GM21528 (cell line): ENCODE measurements around the gene ZNF615.
"Not testable (repeated sequence)": the region's sequence is repeated elsewhere in the genome, so short reads cannot be mapped to it uniquely, and the experiment has no call there.

Experiments
- ATAC-seq: cut with Tn5 transposase; IDR thresholded peaks from one replicate; pipeline ENCODE4 v1.9.1; 2021; ENCODE audit warnings: mild to moderate bottlenecking, moderate library complexity; ENCODE audit not compliant: unreplicated experiment, low FRiP score

ZNF615 gene

DNA sequence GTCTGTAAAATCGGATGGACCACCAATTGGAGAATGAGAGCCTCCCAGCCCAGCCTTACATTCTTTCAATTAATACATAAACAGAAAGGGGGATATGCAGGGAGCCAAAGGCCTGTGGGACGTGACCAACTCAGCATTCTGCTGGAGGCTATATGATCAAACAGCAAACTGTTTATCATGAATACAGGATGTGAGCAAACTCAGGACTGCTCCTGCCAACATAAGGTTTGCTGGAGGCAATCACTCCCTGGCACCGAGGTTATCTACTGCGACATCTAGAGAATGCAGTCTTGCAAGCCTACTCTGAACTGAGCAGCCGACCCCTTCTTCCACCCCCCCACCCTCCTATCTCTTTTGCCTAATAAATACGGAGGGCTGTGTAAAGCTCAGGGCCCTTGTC is 27.1 kb downstream of the ZNF615 start:
- not testable (repeated sequence) for ATAC-seq

DNA sequence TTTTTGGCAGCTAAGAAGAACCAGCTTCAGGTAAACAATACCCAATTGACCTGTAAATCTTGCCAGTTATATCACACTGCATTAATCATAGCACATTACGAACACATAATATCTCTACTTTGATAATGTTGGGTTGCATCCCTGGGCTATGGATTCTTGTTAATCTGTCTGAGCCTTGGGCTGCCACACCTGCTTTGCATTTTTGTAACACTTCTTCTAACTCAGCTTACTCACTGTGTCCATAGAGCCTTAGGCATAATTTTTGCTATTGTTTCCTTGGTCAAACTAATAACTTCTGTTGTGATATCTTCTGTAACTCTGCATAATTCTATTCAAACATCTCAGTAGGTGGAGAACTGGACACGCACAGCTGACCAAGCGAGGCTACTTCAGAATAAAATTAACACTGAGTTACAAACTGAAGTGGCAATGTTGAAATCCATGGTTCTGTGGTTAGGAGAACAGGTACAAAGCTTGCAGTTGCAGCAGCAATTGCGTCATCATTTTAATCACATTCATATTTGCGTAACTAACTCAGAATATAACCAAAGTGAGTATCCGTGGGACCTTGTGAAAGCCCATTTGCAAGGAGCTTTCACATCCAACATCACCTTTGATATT is 27.8 kb downstream of the ZNF615 start:
- ATAC-seq: no peak

DNA sequence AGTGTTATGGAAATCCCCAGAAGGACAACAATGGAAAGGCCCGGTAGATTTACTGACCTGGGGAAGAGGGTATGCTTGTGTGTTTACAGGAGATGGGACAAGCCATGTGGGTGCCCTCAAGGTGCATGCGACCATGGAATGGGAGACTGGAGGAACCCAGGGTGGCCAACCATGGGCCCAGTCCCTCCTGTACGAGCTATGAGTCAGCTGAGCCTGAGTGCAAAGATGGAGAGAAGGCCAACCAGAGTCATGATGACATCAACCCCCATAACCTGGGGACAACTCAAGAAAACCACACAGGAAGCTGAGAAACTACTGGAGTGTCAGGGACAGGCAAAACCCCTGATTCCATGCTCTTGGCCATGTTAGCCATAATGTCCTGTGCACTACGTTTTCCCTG is 29.1 kb downstream of the ZNF615 start:
- no peak for ATAC-seq

DNA sequence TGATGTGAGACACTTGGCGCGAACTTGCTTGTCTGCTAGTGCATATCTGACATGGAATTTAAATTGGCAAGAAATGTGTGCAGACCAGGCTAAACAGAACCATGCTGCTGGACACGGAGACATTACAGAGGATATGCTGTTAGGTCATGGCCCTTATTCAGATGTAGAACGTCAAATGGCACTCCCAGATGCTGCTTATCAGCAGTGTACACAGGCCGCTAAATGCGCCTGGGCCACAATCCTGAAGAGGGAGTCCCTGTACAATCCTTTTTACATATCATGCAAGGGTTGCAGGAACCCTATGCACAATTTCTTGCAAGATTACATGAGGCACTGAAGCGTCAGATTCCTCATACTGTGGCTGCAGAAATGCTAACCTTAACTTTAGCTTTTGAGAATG is 30.7 kb downstream of the ZNF615 start:
- ATAC-seq: no peak

DNA sequence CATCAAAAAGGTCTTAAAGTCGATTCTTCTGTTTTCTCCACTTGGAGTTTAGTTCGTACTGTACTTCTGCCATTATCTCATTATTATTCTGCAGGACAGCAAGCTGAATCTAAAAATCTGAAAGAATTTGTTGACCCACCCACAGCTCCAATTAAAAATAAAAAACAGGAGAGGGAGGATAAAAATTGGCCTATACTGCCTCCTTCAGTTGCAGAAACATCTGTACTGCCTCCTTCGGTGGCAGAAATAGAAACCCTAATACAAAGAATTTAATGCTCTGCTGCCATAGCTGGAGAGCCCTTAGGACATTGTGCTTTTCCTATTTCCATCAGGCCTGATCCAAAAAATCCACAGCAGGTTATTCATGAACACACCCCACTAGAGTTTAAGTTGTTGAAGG is 31.2 kb downstream of the ZNF615 start:
- no peak for ATAC-seq

DNA sequence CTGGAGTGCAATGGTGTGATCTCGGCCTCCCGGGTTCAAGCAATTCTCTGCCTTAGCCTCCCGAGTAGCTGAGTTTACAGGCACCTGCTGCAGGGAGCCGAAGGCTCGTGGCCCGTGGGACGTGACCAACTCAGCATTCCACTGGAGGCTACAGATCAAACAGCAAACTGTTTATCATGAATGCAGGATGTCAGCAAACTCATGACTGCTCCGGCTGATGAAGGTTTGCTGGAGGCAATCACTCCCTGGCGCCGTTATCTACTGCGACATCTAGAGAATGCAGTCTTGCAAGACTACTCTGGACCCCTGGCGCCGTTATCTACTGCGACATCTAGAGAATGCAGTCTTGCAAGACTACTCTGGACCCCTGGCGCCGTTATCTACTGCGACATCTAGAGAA is 32.2 kb downstream of the ZNF615 start:
- not testable (repeated sequence) for ATAC-seq

DNA sequence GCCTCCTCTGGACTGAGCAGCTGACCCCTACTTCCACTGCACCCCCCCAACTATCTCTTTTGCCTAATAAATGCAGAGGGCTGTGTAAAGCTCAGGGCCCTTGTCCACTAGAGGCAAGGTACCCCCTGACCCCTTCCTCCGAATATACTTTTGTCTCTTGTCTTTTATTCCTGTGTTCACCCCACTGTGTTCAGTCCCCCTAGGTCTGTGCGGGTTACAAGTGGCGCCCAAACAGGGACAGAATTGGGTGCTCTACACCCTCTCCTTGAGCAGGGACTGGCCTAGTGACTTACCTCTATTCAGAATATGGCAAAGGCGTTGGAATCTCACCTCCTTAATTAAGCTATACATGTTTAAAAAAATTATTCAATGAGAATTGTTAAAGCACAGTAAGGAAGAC is 36.4 kb downstream of the ZNF615 start:
- ATAC-seq: no peak

DNA sequence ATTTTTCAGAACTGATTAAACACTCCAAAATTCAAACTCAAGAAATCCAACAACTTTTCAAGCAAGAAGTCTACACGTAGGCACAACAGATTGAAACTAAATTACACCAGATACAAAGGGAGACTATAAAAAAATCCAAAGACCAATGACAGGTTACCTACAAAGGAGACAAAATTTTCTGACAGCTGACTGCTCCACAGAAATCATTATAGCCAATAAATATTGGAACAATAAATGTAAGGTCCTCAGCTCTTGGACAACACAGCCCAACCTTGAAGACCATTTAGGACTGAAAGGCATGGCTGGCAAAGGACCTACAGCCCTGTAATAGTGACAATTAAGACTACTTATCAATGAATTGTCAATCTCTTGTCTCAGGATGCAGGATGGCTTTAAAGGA is 37.3 kb downstream of the ZNF615 start:
- no peak for ATAC-seq

DNA sequence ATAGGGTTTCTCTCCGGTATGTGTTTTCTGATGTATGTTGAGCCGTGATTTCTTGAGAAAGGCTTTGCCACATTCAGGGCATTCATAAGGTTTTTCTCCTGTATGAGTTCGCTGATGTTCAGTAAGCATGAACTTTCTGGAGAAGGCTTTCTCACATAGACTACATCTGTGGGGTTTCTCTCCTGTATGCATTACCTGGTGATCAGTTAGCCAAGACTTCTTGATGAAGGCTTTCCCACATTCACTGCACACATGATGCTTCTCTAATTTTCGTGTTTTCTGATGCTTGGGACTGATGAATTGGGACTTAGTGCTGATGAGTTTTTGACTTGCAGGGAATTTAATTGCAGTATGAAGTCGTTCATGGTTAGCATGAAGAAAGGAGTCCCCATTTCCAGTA is 42.4 kb downstream of the ZNF615 start:
- ATAC-seq: no peak

DNA sequence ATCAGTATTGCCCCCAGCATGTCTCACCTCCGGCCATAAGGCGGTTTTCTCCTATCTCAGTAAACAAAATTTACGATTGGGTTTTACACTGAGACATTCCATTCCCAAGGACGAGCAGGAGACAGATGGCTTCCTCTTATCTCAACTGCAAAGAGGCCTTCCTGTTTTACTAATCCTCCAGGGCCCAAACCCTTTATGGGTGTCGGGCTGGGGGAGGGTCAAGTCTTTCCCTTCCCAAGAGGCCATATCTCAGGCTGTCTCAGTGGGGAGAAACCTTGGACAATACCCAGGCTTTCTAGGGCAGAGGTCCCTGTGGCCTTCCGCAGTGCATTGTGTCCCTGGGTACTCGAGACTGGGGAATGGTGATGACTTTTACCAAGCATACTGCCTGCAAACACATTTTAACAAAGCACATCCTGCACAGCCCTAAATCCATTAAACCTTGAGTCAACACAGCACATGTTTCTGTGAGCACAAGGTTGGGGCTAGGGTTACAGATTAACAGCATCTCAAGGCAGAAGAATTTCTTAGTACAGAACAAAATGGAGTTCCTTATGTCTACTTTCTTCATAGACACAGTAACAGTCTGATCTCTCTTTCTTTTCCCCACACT is 47.3 kb downstream of the ZNF615 start:
- ATAC-seq: not testable (repeated sequence)

DNA sequence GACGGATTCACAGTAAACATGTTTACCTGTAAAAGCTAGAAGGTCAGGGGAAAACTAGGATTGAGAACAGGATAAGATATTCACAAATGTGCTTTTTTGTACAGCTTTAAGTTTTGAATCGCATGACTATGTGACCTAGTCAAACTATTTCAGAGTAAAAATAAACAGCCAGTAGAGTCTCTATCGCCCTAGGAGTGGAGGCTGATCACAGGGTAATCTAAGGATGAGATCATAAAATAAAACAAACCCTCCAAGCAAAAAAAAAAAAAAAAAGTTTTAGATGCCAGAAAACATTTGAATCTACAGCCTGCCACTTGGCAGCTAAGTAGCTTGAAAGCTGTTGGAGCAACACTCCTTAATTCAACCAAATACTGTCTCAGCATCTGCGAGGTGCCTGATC is 48.2 kb downstream of the ZNF615 start:
- no peak for ATAC-seq

DNA sequence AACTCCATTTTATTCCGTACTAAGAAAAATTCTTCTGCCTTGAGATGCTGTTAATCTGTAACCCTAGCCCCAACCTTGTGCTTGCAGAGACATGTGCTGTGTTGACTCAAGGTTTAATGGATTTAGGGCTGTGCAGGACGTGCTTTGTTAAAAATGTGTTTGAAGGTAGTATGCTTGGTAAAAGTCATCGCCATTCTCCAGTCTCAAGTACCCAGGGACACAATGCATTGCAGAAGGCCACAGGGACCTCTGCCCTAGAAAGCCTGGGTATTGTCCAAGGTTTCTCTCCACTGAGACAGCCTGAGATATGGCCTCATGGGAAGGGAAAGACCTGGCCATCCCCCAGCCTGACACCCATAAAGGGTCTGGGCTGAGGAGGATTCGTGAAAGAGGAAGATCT is 50.2 kb downstream of the ZNF615 start:
- ATAC-seq: not testable (repeated sequence)

DNA sequence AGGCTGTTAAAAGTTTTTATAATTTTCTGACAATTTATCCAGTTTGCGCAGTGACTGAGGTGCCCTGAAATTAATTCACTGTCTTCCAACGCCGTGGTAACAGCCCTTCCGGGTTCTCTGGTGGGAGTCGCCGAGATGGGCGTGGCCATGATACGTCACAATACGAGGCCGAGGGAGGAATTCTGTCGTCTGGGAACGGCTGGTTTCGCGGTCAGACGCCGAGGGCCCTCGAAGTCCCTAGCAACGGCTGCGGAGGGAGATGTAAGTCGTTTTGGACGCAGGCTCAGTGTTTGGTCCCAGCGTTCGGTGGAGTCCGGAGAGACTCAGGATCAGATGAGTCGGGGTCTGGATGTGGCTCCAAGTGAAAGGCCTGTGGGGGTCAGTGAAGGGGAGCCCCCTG is 59.0 kb downstream of the ZNF615 start:
- ATAC-seq: no peak

DNA sequence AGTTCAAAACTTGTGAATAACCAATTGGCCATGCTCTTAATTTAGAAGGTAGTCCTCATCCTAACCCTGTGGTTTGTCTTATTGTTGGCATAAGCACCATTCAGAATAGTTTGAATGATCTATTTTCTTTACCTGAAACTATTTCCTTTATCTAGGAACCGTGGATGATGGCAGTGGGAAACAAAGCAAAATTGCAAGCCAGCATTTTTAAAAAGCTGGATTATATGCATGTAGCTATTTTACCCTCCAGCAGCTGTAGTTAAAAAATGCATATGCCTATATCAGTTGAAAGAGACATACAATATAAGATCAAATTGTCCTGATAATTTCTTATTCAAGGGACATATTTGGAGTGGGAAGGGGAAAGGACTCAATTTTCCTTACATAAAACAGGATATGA is 61.4 kb downstream of the ZNF615 start:
- ATAC-seq: no peak

DNA sequence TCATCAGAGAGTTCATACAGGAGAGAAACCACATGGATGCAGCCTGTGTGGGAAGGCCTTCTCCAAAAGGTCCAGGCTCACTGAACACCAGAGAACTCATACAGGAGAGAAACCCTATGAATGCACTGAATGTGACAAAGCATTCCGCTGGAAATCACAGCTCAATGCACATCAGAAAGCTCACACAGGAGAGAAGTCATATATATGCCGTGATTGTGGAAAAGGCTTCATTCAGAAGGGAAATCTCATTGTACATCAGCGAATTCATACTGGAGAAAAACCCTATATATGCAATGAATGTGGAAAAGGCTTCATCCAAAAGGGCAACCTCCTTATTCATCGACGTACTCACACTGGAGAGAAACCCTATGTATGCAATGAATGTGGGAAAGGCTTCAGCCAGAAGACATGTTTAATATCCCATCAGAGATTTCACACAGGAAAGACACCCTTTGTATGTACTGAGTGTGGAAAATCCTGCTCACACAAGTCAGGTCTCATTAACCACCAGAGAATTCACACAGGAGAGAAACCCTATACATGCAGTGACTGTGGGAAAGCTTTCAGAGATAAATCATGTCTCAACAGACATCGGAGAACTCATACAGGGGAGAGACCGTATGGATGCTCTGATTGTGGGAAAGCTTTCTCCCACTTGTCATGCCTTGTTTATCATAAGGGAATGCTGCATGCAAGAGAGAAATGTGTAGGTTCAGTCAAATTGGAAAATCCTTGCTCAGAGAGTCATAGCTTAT is 63.0 kb downstream of the ZNF615 start:
- no peak for ATAC-seq
